Psoas muscle (tissue), 8 donors: Measurements from ENCODE around the gene MPP2. TPM values are rescaled to one million over a fixed set of nuclear protein-coding genes. Genes with fewer than 3 reads are reported as not detected.
A peak's percentile ranks its signal among the peaks of the same experiment; 100 is the strongest.
"Not testable (repeated sequence)": the region's sequence is repeated elsewhere in the genome, so short reads cannot be mapped to it uniquely, and the experiment has no call there.

Source experiments
- ATAC-seq, 4 donors: fragments of 200-7000 bp; cut with Tn5 transposase; one replicate each; pipeline ENCODE4 v1.9.1; 2020; ENCODE audit warnings: moderate library complexity in 3 of 4, mild to moderate bottlenecking in 2 of 4
- DNase-seq, 2 donors: peaks; one replicate each; pipeline ENCODE4 v3.0.0-alpha.2; 2020
- H3K27ac ChIP-seq: fragments of 200-600 bp; one replicate; pipeline ENCODE4 v1.8.0; 2022
- H3K27me3 ChIP-seq, 3 donors: fragments of 200-600 bp in 1 of 3; one replicate each; pipeline versions ENCODE4 v1.6.1 to v1.8.0; 2013 to 2022; ENCODE audit warnings: low read length in 2 of 3, mild to moderate bottlenecking in 2 of 3, moderate library complexity in 1 of 3; ENCODE audit not compliant: insufficient read depth in 3 of 3
- H3K36me3 ChIP-seq, 2 donors: fragments of 200-600 bp in 1 of 2; one replicate each; pipeline versions ENCODE4 v1.6.1 to v1.8.0; 2013 to 2022; ENCODE audit warnings: low read depth in 1 of 2, mild to moderate bottlenecking in 1 of 2, moderate library complexity in 1 of 2; ENCODE audit not compliant: insufficient read depth in 1 of 2
- H3K4me1 ChIP-seq: fragments of 200-600 bp; one replicate; pipeline ENCODE4 v1.8.0; 2022
- H3K4me3 ChIP-seq: fragments of 200-600 bp; one replicate; pipeline ENCODE4 v1.8.0; 2022; ENCODE audit warnings: mild to moderate bottlenecking
- H3K9me3 ChIP-seq: fragments of 200-600 bp; one replicate; pipeline ENCODE4 v1.8.0; 2022
- WGBS, 3 donors: extraction: QIAGEN DNeasy Blood & Tissue Kit; methylation state at CpG; one replicate each; pipeline versions ENCODE4 v1.1.6 to v1.1.7; 2013; 5-methylcytosine and 5-hydroxymethylcytosine counted together
- intact Hi-C, 2 donors: fragments of 100-400 bp; cut with DNase I; formaldehyde crosslinking; loops; one replicate each; pipeline versions ENCODE4 v1.11.0 to v1.14.2; 2022
- polyA plus RNA-seq, 3 donors: library from polyadenylated mRNA; stranded (reverse); fragments of 200-250 nt; gene quantifications; one replicate each; pipeline ENCODE4 v1.2.3, GENCODE V29; 2013
- total RNA-seq, 4 donors: library from RNA; stranded (reverse); fragmentation: NEBNext Ultra II Directional in 2 of 4; extraction: Animal tissue kit (Norgen Biotek cat#: 25700) in 2 of 4; gene quantifications; one replicate each; pipeline versions ENCODE4 v1.2.1 to v1.2.4, GENCODE V29; 2021 to 2023
- TF ChIP-seq, protein P1 (sequence below): fragments of 200-600 bp; IDR thresholded peaks from one replicate; pipeline ENCODE4 v1.8.0; 2022; ENCODE audit warnings: antibody characterized with exemption
- donor health status: healthy with polysubstance abuse.
- donor health status: DM: no; HTN: no; CAD: no; lungs with moderate emphysema.
- donor health status: Bipolar disorder and iron deficiency.
- donor health status: healthy.
- donor health status: DM: yes; HTN: yes; CAD: no.
- donor health status: DM: no; HTN: no; CAD: no.
- donor health status: DM: no; HTN: no; CAD: no.
- donor health status: DM: yes; HTN: yes; CAD: no.

Gene MPP2
- total and polyA plus RNA-seq, 7 donors = 0.19 to 1.6 (median 0.42) TPM

DNA sequence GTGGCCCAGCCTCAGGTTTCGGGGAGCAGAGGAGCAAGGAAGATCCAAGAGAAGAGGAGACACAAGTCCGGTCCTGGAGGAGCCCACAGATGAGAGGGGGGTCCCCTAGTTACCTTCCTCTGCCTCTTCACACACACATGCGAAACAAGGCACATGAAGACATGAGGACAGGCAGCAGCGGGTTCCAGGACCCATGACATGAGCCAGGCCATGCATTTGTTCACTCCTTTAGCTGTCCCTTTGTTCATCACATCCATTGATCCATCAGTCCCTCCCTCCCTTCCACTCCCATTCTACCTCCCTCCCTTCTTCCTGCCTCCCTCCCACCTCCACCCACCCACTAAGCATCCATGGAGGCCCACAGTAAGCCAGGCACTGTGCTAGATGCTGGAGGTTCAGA lies 25.6 kb upstream of the MPP2 start:
- Histone ChIP-seq H3K27ac (no peak overlapping the region), H3K27me3 (peaks cover 0 to 10% (median 0%) of the 10 kb centered on the region in 3 donors), H3K36me3 (no peaks in the 10 kb centered on the region), H3K9me3 (no peaks in the 10 kb centered on the region), H3K4me1 (peaks cover under 1% of the 10 kb centered on the region), H3K4me3 (no peak overlapping the region)
- TF ChIP-seq, protein P1, sequence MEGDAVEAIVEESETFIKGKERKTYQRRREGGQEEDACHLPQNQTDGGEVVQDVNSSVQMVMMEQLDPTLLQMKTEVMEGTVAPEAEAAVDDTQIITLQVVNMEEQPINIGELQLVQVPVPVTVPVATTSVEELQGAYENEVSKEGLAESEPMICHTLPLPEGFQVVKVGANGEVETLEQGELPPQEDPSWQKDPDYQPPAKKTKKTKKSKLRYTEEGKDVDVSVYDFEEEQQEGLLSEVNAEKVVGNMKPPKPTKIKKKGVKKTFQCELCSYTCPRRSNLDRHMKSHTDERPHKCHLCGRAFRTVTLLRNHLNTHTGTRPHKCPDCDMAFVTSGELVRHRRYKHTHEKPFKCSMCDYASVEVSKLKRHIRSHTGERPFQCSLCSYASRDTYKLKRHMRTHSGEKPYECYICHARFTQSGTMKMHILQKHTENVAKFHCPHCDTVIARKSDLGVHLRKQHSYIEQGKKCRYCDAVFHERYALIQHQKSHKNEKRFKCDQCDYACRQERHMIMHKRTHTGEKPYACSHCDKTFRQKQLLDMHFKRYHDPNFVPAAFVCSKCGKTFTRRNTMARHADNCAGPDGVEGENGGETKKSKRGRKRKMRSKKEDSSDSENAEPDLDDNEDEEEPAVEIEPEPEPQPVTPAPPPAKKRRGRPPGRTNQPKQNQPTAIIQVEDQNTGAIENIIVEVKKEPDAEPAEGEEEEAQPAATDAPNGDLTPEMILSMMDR = no peak
- WGBS, 3 donors = 88 to 92% (median 91%) methylated on average over 4 of the region's 4 CpGs
- intact Hi-C loops = no loop called here
- ATAC-seq = no peak
- DNase-seq = no peak

DNA sequence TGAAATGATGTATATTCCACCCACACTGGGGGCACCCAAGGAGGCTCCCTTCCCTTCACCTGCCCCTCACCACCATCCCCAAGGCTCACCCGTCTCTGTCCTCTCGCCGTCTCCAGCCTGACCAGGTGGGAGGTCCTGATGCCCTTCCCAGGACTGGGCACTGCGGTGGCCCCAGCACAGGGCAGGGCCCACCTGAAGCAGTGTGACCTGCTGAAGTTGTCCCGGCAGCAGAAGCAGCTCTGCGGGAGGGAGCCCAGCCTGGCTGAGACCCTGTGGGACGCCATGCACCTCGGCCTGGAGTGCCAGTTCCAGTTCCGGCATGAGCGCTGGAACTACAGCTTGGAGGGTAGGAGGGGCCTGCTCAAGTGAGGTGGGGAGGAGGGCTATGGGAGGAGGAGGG lies 25.0 kb upstream of the MPP2 start:
- no peak overlapping the region for H3K4me3 ChIP-seq
- WGBS, 3 donors = 79 to 82% (median 81%) methylated on average over 10 of the region's 10 CpGs
- H3K27me3 ChIP-seq = peaks cover 0 to 10% (median 0%) of the 10 kb centered on the region in 3 donors
- DNase-seq (no peak), ATAC-seq (no peak)
- H3K9me3 ChIP-seq = no peaks in the 10 kb centered on the region
- no peak overlapping the region for H3K27ac ChIP-seq
- H3K4me1 ChIP-seq = no peaks in the 10 kb centered on the region
- TF ChIP-seq, protein P1 = no peak
- H3K36me3 ChIP-seq = no peaks in the 10 kb centered on the region
- intact Hi-C loops = no loop called here

DNA sequence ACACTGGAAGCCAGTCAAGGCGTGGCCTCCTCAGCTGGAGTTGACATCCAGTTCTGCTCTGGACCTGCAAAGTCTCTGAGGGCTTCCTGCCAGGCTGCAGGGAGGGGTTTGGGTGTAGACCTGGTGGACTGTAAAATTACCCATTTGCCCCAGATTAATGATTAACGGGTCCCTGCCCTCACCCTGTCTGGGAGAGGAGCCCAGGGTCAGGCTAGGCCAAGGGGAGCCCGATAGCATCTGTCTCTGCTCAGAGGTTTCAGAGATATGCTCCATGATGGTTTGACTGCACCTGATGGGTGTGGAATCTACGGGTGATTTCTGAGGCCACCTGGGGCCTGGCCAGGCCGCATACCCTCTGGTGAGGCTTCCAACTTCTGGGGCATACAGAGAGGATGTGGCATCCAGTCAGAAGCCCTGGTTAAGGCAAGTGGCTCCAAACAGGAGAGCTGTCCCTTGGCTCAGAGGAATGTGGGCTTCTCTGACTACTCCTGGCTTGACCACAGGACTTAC lies 23.8 kb upstream of the MPP2 start:
- Histone ChIP-seq H3K36me3 (no peaks in the 10 kb centered on the region), H3K9me3 (no peaks in the 10 kb centered on the region), H3K4me3 (no peak overlapping the region), H3K27me3 (peaks cover 0 to 11% (median 0%) of the 10 kb centered on the region in 3 donors), H3K27ac (no peak overlapping the region), H3K4me1 (no peaks in the 10 kb centered on the region)
- DNase-seq (no peak), ATAC-seq (no peak)
- TF ChIP-seq, protein P1 = no peak
- WGBS, 3 donors = 66 to 77% (median 67%) methylated on average over 5 of the region's 5 CpGs
- intact Hi-C loops = no loop called here

DNA sequence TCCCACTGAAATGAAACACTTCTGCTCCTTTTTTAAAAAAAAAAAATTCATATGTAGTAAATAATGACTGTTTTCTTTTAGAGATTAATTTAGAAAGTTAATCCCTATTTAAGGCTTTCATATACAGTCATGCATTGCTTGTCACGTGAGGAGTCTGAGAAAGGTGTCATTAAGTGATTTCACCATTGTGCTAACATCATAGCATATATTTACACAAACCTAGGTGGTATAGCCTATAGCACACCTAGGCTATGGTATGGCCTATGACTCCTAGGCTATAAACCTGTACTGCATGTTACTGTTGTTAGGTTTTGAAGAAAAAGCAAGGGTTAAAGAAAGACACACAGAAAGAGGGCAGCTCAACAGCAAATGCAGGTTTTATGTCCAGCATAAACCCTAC lies 21.3 kb upstream of the MPP2 start:
- 76 to 87% (median 80%) methylated on average over 1 of the region's 1 CpG for WGBS, 3 donors
- peaks cover 0 to 8% (median 0%) of the 10 kb centered on the region in 3 donors for H3K27me3 ChIP-seq
- no peaks in the 10 kb centered on the region for H3K36me3 ChIP-seq
- DNase-seq (no peak), ATAC-seq (no peak)
- intact Hi-C loops = loop anchor here in 1 of 2 donors (5.0 kb wide), 1 partner anchor 46 kb away; no protein-coding TSS in a partner anchor
- TF ChIP-seq, protein P1 = no peak
- no peaks in the 10 kb centered on the region for H3K9me3 ChIP-seq
- no peak overlapping the region for H3K4me3 ChIP-seq
- no peak overlapping the region for H3K27ac ChIP-seq
- H3K4me1 ChIP-seq = no peaks in the 10 kb centered on the region

DNA sequence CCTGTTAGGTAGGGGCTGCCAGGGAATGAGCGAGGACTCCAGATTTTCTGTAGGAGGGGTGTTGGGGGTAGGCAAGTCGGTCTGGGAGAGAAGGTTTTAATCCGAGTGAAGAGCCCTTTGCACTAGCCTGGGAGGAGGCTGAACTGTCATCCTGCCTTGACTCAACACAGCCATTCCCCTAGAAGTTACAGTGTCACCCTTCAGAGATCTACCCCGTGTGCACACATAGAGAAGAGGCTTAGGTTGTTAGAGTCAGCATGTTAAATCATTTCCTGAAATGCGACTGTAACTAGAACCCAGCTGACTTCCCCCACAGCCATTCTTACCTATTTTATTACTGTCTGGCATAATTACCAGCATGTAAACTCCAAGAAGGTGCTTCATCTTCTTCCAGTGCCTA lies 20.6 kb upstream of the MPP2 start:
- not testable (repeated sequence) for H3K36me3 ChIP-seq, H3K9me3 ChIP-seq, H3K4me1 ChIP-seq, DNase-seq
- Histone ChIP-seq H3K27me3 (peaks cover 0 to 11% (median 3%) of the 10 kb centered on the region in 3 donors), H3K4me3 (peak overlapping the region; percentile 67), H3K27ac (peak overlapping the region; percentile 58)
- 11 to 18% (median 14%) methylated on average over 5 of the region's 5 CpGs for WGBS, 3 donors
- ATAC-seq = peak in 2 of 4 donors; percentile 28 to 61
- intact Hi-C loops = loop anchor here in 1 of 2 donors (5.0 kb wide), 1 partner anchor 46 kb away; no protein-coding TSS in a partner anchor
